Measurements from ENCODE around the gene ZBTB16. TPM values are rescaled to one million over a fixed set of nuclear protein-coding genes. Genes with fewer than 3 reads are reported as not detected.

Gene ZBTB16
- total and polyA plus RNA-seq, 4 donors = 8.9 to 140 (median 34.5) TPM

DNA sequence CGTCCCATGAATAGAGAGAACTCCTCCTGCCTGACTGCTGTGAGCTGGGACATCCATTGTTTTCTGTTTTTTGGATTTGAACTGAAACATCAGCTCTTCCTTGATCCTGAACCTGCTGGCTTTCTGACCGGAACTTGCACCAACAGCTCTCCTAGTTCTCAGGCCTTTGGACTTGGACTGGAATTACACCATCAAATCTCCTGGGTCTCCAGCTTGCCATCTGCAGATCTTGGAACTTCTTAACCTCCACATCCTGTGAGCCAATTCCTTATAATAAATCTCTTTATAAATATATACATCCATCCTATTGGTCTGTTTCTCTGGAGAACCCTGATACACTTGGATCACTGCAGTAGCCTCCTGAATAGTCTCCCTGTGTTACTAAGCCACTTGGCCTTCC, 42.5 kb upstream of the ZBTB16 start:
- TF ChIP-seq JUND (IDR thresholded peaks at IDR 0.05) (no peak), TAF1 (conservative IDR thresholded peaks at IDR 0.05) (no peak), RAD21 (IDR thresholded peaks at IDR 0.05) (no peak), ATF3 (IDR thresholded peaks at IDR 0.05) (no peak), MAX (IDR thresholded peaks at IDR 0.05) (no peak), HNF4G (IDR thresholded peaks at IDR 0.05) (no peak), HNF4A (conservative IDR thresholded peaks at IDR 0.05) (no peak), EGR1 (IDR thresholded peaks at IDR 0.05; ENCODE audit: low read depth in 2 of 2) (no peak), FOXA2 (IDR thresholded peaks at IDR 0.05) (no peak), FOXA1 (IDR thresholded peaks at IDR 0.05) (no peak), REST (IDR thresholded peaks at IDR 0.05) (no peak), YY1 (IDR thresholded peaks at IDR 0.05) (no peak), GABPA (IDR thresholded peaks at IDR 0.05 in 1 of 2, conservative IDR thresholded peaks at IDR 0.05 in 1 of 2) (no peak), NR2F2 (IDR thresholded peaks at IDR 0.05) (no peak), RXRA (IDR thresholded peaks at IDR 0.05) (no peak), SP1 (IDR thresholded peaks at IDR 0.05) (no peak)
- TF ChIP-seq, protein P1, sequence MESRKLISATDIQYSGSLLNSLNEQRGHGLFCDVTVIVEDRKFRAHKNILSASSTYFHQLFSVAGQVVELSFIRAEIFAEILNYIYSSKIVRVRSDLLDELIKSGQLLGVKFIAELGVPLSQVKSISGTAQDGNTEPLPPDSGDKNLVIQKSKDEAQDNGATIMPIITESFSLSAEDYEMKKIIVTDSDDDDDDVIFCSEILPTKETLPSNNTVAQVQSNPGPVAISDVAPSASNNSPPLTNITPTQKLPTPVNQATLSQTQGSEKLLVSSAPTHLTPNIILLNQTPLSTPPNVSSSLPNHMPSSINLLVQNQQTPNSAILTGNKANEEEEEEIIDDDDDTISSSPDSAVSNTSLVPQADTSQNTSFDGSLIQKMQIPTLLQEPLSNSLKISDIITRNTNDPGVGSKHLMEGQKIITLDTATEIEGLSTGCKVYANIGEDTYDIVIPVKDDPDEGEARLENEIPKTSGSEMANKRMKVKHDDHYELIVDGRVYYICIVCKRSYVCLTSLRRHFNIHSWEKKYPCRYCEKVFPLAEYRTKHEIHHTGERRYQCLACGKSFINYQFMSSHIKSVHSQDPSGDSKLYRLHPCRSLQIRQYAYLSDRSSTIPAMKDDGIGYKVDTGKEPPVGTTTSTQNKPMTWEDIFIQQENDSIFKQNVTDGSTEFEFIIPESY (IDR thresholded peaks at IDR 0.05) = no peak
- TF ChIP-seq, protein P2, sequence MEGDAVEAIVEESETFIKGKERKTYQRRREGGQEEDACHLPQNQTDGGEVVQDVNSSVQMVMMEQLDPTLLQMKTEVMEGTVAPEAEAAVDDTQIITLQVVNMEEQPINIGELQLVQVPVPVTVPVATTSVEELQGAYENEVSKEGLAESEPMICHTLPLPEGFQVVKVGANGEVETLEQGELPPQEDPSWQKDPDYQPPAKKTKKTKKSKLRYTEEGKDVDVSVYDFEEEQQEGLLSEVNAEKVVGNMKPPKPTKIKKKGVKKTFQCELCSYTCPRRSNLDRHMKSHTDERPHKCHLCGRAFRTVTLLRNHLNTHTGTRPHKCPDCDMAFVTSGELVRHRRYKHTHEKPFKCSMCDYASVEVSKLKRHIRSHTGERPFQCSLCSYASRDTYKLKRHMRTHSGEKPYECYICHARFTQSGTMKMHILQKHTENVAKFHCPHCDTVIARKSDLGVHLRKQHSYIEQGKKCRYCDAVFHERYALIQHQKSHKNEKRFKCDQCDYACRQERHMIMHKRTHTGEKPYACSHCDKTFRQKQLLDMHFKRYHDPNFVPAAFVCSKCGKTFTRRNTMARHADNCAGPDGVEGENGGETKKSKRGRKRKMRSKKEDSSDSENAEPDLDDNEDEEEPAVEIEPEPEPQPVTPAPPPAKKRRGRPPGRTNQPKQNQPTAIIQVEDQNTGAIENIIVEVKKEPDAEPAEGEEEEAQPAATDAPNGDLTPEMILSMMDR (IDR thresholded peaks at IDR 0.05; ENCODE audit: low read depth, low read length, missing input control) = no peak

More for the DNA sequence above, 42.5 kb upstream of the ZBTB16 start:
- H3K9ac ChIP-seq (ENCODE audit: low read depth in 1 of 2, low read length in 2 of 2) = no peak overlapping the region
- no peaks in the 10 kb centered on the region for H3K9me3 ChIP-seq (ENCODE audit: control insufficient read depth in 4 of 4, low read length in 3 of 4)
- H3K27ac ChIP-seq (ENCODE audit: low read depth in 1 of 2, low read length in 2 of 2) = no peak overlapping the region
- H3K36me3 ChIP-seq (ENCODE audit: control insufficient read depth in 4 of 4, insufficient read depth in 3 of 4, low read depth in 1 of 4, low read length in 3 of 4) = no peaks in the 10 kb centered on the region
- DNase-seq (ENCODE audit: low spot score) = no peak
- peaks cover 0 to 4% (median 0%) of the 10 kb centered on the region in 4 donors for H3K27me3 ChIP-seq (ENCODE audit: control insufficient read depth in 4 of 4, insufficient read depth in 4 of 4, low read length in 3 of 4)
- 95% methylated on average over 2 of the region's 2 CpGs for WGBS
- H3K4me1 ChIP-seq (ENCODE audit: control insufficient read depth in 4 of 4, insufficient read depth in 4 of 4, low read length in 3 of 4) = no peaks in the 10 kb centered on the region
- no peak overlapping the region for H3K4me3 ChIP-seq (ENCODE audit: low read depth in 1 of 3, low read length in 3 of 3)

All from liver (tissue), 9 donors.